Activated CD8-positive, alpha-beta memory T cell treated with anti-CD3 and anti-CD28 coated beads, Interleukin-2, amount 50 U/mL, for 24 hours (primary cell): ENCODE results near the gene DRGX.

ENCODE experiments used
- DNase-seq: peaks from one replicate; pipeline ENCODE4 v3.0.0-alpha.2; 2020; ENCODE audit errors: extremely low read depth

The DRGX gene

DNA sequence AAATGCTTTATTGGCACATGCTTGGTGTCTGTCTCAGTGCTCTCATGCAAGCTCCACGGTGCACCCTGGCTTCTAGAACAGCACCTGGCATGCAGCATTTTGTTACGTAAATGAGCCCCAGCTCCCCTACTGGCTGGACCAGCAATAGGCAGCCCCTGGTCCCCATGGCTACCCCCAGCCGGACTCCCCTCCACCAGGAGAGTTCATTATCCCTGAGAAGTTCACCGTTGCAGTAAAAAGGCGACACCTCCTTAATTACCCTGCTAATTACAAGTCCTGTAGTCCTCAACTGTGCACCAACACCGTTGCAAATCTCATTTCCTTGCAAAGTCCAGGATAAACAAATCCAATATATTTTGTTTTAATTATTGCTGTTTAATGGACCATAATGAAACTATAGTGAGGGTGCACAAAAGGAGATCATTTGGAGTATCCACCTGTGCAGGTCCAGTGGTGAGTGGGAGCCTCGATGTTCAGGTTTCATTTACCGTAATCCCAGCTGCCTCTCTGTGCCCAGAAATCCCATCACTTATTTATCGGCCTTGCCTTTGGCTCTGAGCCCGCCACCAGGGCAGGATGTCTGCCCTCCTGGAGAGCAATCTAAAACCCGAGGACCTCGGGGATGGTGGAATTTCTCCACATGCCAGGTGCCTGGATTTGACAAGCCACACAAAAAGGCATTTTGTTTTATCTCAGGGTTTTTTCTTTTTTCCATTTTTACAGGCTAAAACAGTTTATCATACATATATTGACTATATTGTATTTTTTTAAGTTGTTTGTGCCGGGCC, 12.8 kb upstream of the DRGX start:
- DNase-seq, result no peak

DNA sequence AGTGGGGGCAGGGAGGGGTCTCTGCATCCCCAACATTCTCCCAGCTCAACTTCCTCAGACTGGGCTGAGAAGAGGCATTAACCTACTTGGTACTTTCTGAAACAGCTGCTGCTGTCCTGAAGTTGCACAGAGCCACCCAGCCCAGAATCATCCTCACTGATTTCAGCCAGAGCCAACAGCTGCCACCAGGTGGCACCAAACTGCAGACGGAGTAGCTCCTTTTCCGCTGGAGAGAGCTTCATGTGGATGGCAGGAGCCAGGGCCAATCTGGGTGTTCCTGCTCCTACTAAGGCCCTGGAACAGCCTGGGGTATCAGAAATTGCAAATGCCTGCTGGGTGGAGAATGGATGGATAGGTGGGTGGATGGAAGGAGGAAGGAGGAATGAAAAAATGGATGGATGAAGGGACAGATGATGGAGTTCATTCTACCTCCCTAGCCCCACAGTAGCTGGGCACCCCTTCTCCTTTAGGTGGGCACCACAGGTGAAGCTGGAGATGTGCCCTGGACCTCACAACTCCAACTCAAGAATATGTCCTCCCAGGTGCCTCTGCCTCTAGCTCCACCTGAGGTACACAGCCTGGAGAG, 11.8 kb upstream of the DRGX start:
- peak; percentile 24 for DNase-seq

- no peak for DNase-seq
Measured at GRCh38 chr10:49407151-49407550, 11.3 kb upstream of the DRGX start.

GRCh38 chr10:49404321-49404878, 8.5 kb upstream of the DRGX start:
- DNase-seq, result no peak

GRCh38 chr10:49403363-49403762, 7.5 kb upstream of the DRGX start:
- DNase-seq, result no peak

- no peak for DNase-seq
Measured at GRCh38 chr10:49400365-49400764, 4.5 kb upstream of the DRGX start.

DNA sequence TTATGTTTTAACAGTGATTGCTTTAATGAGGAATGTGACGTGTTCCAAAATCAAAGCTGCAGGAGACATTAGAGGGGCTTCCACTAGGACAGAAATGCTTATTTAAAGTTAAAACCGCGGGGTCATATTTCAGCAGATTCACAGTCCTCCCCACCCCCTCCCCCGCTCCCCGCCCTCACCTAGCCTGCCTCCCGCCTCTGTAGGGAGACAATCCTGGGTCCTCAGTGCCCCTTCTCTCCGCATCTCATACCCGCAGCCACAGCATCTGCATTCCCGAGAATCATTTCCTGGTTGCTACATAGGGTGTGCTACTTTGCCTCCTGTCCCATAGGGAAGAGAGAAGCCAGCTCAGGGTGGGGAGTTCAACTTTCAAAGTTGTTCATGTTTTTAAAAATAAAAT, 3.1 kb upstream of the DRGX start:
- DNase-seq, result no peak

- no peak for DNase-seq
Measured at GRCh38 chr10:49398000-49398861, 2.3 kb upstream of the DRGX start.

DNA sequence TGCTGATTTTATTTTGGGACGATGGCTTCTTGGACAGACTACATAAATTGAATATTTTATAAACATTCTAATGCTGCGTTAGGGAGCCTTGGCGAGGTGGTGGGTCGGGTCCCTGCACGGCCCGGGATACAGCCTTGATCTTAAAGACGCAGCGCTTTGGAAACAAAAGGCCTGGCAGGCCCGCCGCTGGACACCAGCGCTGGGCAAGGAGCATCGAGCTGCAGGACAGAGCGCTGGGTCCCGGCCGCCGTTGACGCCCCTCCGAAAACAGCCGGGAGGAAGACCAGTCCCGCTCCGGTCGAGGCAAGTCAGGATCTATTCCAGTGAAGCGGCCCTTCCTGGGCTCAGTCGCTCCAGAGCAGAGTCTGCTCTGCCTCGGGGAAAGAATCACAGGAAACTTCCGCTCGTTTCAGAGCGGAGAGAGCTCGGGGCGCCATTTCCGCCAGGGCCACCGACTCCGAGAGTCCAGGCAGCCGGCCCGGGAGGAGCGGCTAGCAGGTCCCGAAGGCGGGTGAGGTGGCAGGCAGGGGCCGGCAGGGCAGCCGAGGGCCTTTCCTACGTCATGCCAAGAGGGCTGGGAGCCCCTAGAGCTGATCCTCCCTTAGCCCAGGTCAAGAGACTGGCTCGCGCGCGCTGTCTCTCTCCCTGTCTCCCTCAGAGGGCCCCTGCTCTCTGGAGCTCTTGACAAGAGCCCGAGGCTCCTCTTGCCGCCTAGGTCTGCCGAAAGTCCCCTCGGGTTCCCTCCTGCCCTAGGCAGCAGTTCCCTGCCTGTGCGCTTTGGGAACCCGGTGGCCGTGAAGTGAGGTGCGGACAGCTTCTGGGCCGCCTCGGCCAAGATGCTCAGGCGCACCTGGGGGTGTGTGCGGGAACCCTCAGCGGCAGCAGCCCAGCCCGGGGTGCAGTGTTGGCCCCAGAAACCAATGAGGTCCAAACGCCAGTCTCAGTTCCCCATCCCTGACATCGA, 1.4 kb upstream of the DRGX start:
- DNase-seq, result no peak

DNA sequence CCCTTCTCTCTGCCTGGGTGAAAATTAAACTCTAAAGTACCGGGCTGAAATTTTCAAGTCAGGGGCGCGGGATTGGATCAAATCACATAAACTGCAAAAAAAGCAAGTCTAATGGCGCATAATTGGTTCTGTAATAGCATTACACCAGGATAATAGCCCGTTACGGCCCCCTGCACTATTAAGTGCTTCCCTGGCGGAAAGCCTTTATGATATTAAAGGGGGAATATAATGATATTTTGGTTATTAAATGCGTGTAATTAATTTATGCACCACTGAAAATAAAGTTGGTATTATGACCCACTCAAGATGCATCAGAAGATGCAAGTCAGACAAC, 744 bp upstream of the DRGX start:
- no peak for DNase-seq

DNA sequence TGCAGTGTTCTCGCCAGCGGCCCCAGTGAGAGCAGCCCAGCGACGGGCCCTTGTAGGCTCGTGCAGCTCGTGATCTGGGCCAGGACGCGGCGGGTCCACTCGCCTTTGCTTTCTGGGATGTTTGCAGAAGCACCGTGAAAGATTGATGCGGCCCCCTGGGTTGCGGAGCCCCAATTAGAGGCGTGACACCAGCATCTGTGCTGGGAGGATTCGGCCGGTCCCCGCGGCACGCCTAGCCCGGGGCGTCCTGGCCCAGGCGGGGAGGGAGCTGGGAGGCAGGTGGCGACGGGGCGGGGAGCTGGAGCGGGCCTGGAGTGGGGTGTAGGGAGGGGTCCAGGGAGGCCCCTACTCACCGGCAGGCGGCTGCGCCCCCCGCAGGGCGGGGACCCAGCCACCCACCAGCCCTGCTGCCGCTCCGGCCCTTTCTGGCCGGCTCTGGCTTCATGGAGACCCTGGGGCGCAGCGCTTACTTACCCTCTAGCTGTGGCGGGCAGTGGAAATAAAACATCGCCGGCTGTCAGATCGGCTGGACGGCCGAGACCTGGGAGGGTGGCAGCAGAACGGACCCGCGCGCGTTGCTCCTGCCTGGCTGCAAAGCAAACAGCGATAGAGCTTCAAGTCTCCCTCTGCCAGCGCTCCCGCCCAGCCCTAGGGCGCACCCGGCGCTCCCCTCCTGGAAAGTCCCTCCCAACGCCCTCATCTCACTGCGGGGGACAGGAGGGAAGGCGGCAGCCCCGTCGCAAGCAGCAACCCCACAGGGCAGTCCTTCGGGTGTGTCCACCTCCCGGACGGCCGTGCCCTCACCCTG, 752 bp downstream of the DRGX start:
- DNase-seq, result no peak

GRCh38 chr10:49393757-49394156, 2.1 kb downstream of the DRGX start:
- no peak for DNase-seq

DNA sequence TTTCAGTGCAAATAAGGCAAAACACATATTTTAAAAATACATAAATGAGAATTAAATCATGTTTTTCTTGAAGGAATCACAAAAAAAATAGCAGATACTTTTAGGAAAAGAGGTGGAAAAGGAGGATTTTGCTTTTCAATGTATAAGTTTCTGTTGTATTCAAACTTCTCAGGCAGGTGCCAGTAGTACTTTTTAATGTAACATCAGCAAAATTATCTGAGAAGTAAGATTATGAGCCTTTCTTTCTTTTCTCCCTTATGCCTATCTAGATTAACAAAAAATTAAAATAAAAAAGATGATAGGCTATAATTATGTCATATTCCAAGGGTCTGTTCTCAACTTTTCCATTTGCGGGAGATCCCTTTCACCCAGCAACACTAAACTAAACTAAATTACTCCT, 2.6 kb downstream of the DRGX start:
- no peak for DNase-seq

- DNase-seq, result no peak
Measured at GRCh38 chr10:49389361-49389933, 6.4 kb downstream of the DRGX start.

GRCh38 chr10:49388161-49388560, 7.7 kb downstream of the DRGX start:
- no peak for DNase-seq

GRCh38 chr10:49387071-49387470, 8.8 kb downstream of the DRGX start:
- DNase-seq, result no peak

GRCh38 chr10:49385939-49386922, 9.7 kb downstream of the DRGX start:
- no peak for DNase-seq

DNA sequence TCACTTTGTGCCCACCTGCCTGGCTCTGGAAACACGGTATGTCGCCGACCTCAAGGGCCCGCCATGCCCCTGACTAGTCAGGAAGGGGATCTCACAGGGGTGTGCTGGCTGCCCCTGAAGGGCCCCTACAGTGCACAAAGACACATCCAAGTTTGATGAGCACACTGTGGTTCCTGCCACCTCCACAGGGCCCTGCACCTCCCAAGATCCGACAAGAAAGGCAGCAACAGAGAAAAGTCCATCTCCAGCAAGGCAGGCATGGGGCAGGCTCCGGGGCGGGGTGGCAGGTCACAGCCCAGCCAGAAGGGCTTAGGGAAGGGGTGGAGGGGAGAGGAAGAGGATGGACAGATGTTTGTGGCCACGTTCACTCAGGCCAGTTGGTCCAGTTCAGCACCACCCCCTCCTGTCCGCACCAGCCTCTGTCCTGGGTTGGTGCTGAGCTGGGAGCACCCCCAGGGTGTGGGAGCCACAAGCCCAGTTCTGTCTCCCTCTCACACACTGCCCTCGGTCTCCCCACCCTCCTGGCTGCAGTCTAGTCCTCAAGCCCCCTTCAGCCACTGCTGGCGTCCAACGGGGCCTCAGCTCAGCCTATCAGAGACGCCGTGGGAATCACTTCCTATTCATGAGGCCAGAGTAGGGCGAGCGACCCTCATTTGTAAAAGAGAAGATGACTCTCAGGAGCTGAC, 11.5 kb downstream of the DRGX start:
- DNase-seq, result no peak
